HepG2 (cell line): Measurements from ENCODE around the gene CARD8. TPM values are rescaled to one million over a fixed set of nuclear protein-coding genes. Genes with fewer than 3 reads are reported as not detected.
A peak's percentile ranks its signal among the peaks of the same experiment; 100 is the strongest.

Experiments used
- ATAC-seq: fragments of 200-7000 bp; cut with Tn5 transposase; 3 replicates; pipeline ENCODE4 v1.9.1; 2020; ENCODE audit warnings: mild to moderate bottlenecking, moderate library complexity
- BruUV-seq: library from RNA; stranded (reverse); fragments of 400-500 nt; replicated peaks from 2 replicates; lab custom pipeline; 2021; lab: Mats Ljungman, UMichigan
- CTCF ChIA-PET: fragments of 300-600 bp; formaldehyde crosslinking; extraction: SDS; loops from one replicate; lab custom pipeline; 2021; ENCODE audit warnings: low total read pairs, inconsistent platforms, low intra/inter-chr PET ratio; lab: Yijun Ruan, JAX
- POLR2A ChIA-PET: fragments of 350-600 bp; sonication (Branson Sonifier 250); formaldehyde crosslinking; loops from one replicate; lab custom pipeline; 2020; ENCODE audit warnings: antibody characterized with exemption, inconsistent platforms; lab: Yijun Ruan, JAX
- DNase-seq: peaks from one replicate; pipeline ENCODE4 v3.0.0-alpha.2; 2015; ENCODE audit warnings: low spot score
- FAIRE-seq: peaks from 3 replicates; lab custom pipeline; 2011; peaks lifted over from hg19 to GRCh38; lab: Jason Lieb, UNC
- H2AFZ ChIP-seq: one replicate; pipeline ENCODE4 v1.6.1; 2011; ENCODE audit warnings: low read length, inconsistent platforms
- H3K27ac ChIP-seq: fragments of 300-600 bp; 3 replicates; pipeline ENCODE4 v1.8.0; 2011; ENCODE audit warnings: mixed run types, mild to moderate bottlenecking, mixed read lengths, low read length, inconsistent platforms; ENCODE audit not compliant: insufficient read depth; ENCODE audit errors: extremely low read length
- H3K27me3 ChIP-seq, 2 experiments: fragments of 200-600 bp in 1 of 2; 2 replicates in 1 of 2; 3 replicates in 1 of 2; pipeline versions ENCODE4 v1.6.0 to v1.8.0; 2011; ENCODE audit warnings: low read length in 2 of 2, mild to moderate bottlenecking in 2 of 2, moderate library complexity in 2 of 2, inconsistent platforms in 1 of 2; ENCODE audit not compliant: insufficient read depth in 2 of 2, control insufficient read depth in 1 of 2
- H3K36me3 ChIP-seq, 2 experiments: fragments of 200-600 bp in 1 of 2; replicated peaks in 1 of 2; 2 replicates in 1 of 2; 3 replicates in 1 of 2; pipeline versions ENCODE4 v1.5.1 to v1.8.0; 2011; ENCODE audit warnings: low read length in 2 of 2, inconsistent platforms in 1 of 2; ENCODE audit not compliant: insufficient read depth in 2 of 2, control insufficient read depth in 1 of 2
- H3K4me1 ChIP-seq: 2 replicates; pipeline ENCODE4 v1.5.1; 2012; ENCODE audit warnings: low read length, inconsistent platforms; ENCODE audit not compliant: insufficient read depth
- H3K4me2 ChIP-seq: 2 replicates; pipeline ENCODE4 v1.6.0; 2011; ENCODE audit warnings: low read depth, low read length, inconsistent platforms
- H3K4me3 ChIP-seq, 3 experiments: fragments of 200-600 bp in 1 of 3; sonication (generic), shearing (Covaris generic) in 1 of 3; replicated peaks in 1 of 3; 2 replicates each; pipeline ENCODE4 v1.5.1; 2011 to 2016; ENCODE audit warnings: low read length in 3 of 3, inconsistent platforms in 2 of 3, low read depth in 2 of 3, mild to moderate bottlenecking in 2 of 3, control low read depth in 1 of 3, mixed read lengths in 1 of 3; ENCODE audit not compliant: insufficient read depth in 1 of 3
- H3K79me2 ChIP-seq: one replicate; pipeline ENCODE4 v1.6.1; 2011; ENCODE audit warnings: low read length, inconsistent platforms; ENCODE audit not compliant: insufficient read depth
- H3K9ac ChIP-seq: 2 replicates; pipeline ENCODE4 v1.6.0; 2011; ENCODE audit warnings: mild to moderate bottlenecking, low read depth, low read length, inconsistent platforms; ENCODE audit not compliant: insufficient read depth
- H3K9me3 ChIP-seq: 2 replicates; pipeline ENCODE4 v1.5.1; 2012; ENCODE audit warnings: mild to moderate bottlenecking, low read length
- H4K20me1 ChIP-seq: 2 replicates; pipeline ENCODE4 v1.6.0; 2011; ENCODE audit warnings: inconsistent platforms, mild to moderate bottlenecking, low read length, moderate library complexity; ENCODE audit not compliant: insufficient read depth
- CEBPB ChIP-seq: IDR thresholded peaks from 2 replicates; pipeline ENCODE4 v1.6.1; 2011; ENCODE audit warnings: low read depth, low read length, improper control_type of control experiment, borderline replicate concordance
- DRAP1 ChIP-seq: IDR thresholded peaks from 2 replicates; pipeline ENCODE4 v1.6.1; 2016; ENCODE audit warnings: missing genetic modification reagents, missing compliant biosample characterization
- STAG1 ChIP-seq: sonication (generic); formaldehyde crosslinking; IDR thresholded peaks from 2 replicates; pipeline ENCODE4 v1.4.0; 2020; ENCODE audit warnings: missing genetic modification reagents
- ZBTB37 ChIP-seq: sonication (generic); formaldehyde crosslinking; IDR thresholded peaks from 2 replicates; pipeline ENCODE4 v1.4.0; 2020; ENCODE audit warnings: mild to moderate bottlenecking, missing genetic modification reagents
- ZNF10 ChIP-seq: sonication (generic); formaldehyde crosslinking; IDR thresholded peaks from 2 replicates; pipeline ENCODE4 v1.4.0; 2020; ENCODE audit warnings: mild to moderate bottlenecking, low read depth, missing genetic modification reagents, borderline replicate concordance
- ZNF782 ChIP-seq: sonication (generic); formaldehyde crosslinking; IDR thresholded peaks from 2 replicates; pipeline ENCODE4 v1.4.0; 2020; ENCODE audit warnings: missing genetic modification reagents, mild to moderate bottlenecking, borderline replicate concordance
- WGBS: methylation state at CpG from one replicate; pipeline ENCODE4 v1.1.6; 2017; ENCODE audit warnings: low lambda C conversion rate; 5-methylcytosine and 5-hydroxymethylcytosine counted together
- in situ Hi-C: cut with HindIII; loops from 2 replicates; pipeline ENCODE4 v1.10.0; 2017; ENCODE audit warnings: low pct_unique_long_range_greater_than_20kb; ENCODE audit not compliant: extremely low pct_ligation_motif_present
- intact Hi-C: fragments of 100-400 bp; cut with micrococcal nuclease; formaldehyde crosslinking; loops from one replicate; pipeline ENCODE4 v1.10.0; 2022; ENCODE audit not compliant: unreplicated experiment
- polyA plus RNA-seq, 8 experiments: library from polyadenylated mRNA; depleted of rRNA in 3 of 8; stranded (reverse) in 7 of 8; unstranded in 1 of 8; fragments of >200 nt; fragmentation: Illumina TruSeq in 4 of 8; extraction: Trizol in 4 of 8; gene quantifications; 2 replicates each; pipeline versions ENCODE4 v1.2.1 to v1.2.3, GENCODE V29; 2011 to 2016; ENCODE audit warnings: low read depth in 4 of 8, missing spikeins in 1 of 8, mixed read lengths in 1 of 8; ENCODE audit not compliant: insufficient read depth in 1 of 8
- total RNA-seq, 5 experiments: library from RNA; depleted of rRNA; stranded (reverse); fragments of >200 nt; fragmentation: Illumina TruSeq; extraction: Trizol; gene quantifications; 2 replicates each; pipeline ENCODE4 v1.2.3, GENCODE V29; 2016; ENCODE audit warnings: low read depth in 1 of 5
- TF ChIP-seq, protein P1 (sequence below): IDR thresholded peaks from 2 replicates; pipeline ENCODE4 v1.6.1; 2016; ENCODE audit warnings: low read depth, missing genetic modification reagents, missing compliant biosample characterization
- TF ChIP-seq, protein P2 (sequence below): sonication (generic); formaldehyde crosslinking; IDR thresholded peaks from 2 replicates; pipeline ENCODE4; 2020; ENCODE audit warnings: missing genetic modification reagents, mild to moderate bottlenecking, borderline replicate concordance

The CARD8 gene
- total and polyA plus RNA-seq, 2 of the 13 experiments (the other 11 are each of a cell fraction or from before 2014, with no cell fraction given): 15.0 to 19.2 TPM

GRCh38 chr19:48290771-48291488 is 35.2 kb upstream of the CARD8 start:
- peak overlapping the region; percentile 58 for H2AFZ ChIP-seq
- no TSS peak for BruUV-seq
- peaks cover 20% of the 10 kb centered on the region for H3K4me1 ChIP-seq
- 13% methylated on average over 9 of the region's 45 CpGs for WGBS
- FAIRE-seq (peak; percentile 60), DNase-seq (no peak), ATAC-seq (peak; percentile 76)
- ChIA-PET POLR2A (interaction anchor here (0.6 kb wide), 2 partner anchors 15 to 19 kb away, joined by 3 read pairs; no protein-coding TSS in a partner anchor), CTCF (interaction anchor here (1.0 to 2.7 kb wide), 3 partner anchors 19 to 23 kb away, joined by 3 to 36 read pairs (median 10); no protein-coding TSS in a partner anchor)
- no peak overlapping the region for H3K27ac ChIP-seq
- H3K4me3 ChIP-seq: peak overlapping the region; percentile 42 to 76 (median 54)
- H3K36me3 ChIP-seq: peaks cover 0 to 6% of the 10 kb centered on the region in 2 experiments; a peak in 1 of 5 replicates
- intact Hi-C loops: loop anchor here (1.0 kb wide), 1 partner anchor 24 kb away; no protein-coding TSS in a partner anchor
- no peaks in the 10 kb centered on the region for H3K9me3 ChIP-seq
- H4K20me1 ChIP-seq: no peaks in the 10 kb centered on the region
- 0 out of 2 replicates have a peak overlapping the region, but pooled peaks have one; percentile 2 for H3K9ac ChIP-seq
- no peaks in the 10 kb centered on the region for H3K79me2 ChIP-seq
- H3K4me2 ChIP-seq: peak overlapping the region; percentile 99
- in situ Hi-C loops: no loop called here
- no peaks in the 10 kb centered on the region for H3K27me3 ChIP-seq
- no peak for TF ChIP-seq ZBTB37
- TF ChIP-seq ZNF10 (CRISPR knock-in tag): no peak
- no peak for TF ChIP-seq CEBPB
- TF ChIP-seq ZNF782 (CRISPR knock-in tag): no peak
- TF ChIP-seq, protein P1, sequence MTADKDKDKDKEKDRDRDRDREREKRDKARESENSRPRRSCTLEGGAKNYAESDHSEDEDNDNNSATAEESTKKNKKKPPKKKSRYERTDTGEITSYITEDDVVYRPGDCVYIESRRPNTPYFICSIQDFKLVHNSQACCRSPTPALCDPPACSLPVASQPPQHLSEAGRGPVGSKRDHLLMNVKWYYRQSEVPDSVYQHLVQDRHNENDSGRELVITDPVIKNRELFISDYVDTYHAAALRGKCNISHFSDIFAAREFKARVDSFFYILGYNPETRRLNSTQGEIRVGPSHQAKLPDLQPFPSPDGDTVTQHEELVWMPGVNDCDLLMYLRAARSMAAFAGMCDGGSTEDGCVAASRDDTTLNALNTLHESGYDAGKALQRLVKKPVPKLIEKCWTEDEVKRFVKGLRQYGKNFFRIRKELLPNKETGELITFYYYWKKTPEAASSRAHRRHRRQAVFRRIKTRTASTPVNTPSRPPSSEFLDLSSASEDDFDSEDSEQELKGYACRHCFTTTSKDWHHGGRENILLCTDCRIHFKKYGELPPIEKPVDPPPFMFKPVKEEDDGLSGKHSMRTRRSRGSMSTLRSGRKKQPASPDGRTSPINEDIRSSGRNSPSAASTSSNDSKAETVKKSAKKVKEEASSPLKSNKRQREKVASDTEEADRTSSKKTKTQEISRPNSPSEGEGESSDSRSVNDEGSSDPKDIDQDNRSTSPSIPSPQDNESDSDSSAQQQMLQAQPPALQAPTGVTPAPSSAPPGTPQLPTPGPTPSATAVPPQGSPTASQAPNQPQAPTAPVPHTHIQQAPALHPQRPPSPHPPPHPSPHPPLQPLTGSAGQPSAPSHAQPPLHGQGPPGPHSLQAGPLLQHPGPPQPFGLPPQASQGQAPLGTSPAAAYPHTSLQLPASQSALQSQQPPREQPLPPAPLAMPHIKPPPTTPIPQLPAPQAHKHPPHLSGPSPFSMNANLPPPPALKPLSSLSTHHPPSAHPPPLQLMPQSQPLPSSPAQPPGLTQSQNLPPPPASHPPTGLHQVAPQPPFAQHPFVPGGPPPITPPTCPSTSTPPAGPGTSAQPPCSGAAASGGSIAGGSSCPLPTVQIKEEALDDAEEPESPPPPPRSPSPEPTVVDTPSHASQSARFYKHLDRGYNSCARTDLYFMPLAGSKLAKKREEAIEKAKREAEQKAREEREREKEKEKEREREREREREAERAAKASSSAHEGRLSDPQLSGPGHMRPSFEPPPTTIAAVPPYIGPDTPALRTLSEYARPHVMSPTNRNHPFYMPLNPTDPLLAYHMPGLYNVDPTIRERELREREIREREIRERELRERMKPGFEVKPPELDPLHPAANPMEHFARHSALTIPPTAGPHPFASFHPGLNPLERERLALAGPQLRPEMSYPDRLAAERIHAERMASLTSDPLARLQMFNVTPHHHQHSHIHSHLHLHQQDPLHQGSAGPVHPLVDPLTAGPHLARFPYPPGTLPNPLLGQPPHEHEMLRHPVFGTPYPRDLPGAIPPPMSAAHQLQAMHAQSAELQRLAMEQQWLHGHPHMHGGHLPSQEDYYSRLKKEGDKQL (CRISPR knock-in tag): no peak
- TF ChIP-seq, protein P2, sequence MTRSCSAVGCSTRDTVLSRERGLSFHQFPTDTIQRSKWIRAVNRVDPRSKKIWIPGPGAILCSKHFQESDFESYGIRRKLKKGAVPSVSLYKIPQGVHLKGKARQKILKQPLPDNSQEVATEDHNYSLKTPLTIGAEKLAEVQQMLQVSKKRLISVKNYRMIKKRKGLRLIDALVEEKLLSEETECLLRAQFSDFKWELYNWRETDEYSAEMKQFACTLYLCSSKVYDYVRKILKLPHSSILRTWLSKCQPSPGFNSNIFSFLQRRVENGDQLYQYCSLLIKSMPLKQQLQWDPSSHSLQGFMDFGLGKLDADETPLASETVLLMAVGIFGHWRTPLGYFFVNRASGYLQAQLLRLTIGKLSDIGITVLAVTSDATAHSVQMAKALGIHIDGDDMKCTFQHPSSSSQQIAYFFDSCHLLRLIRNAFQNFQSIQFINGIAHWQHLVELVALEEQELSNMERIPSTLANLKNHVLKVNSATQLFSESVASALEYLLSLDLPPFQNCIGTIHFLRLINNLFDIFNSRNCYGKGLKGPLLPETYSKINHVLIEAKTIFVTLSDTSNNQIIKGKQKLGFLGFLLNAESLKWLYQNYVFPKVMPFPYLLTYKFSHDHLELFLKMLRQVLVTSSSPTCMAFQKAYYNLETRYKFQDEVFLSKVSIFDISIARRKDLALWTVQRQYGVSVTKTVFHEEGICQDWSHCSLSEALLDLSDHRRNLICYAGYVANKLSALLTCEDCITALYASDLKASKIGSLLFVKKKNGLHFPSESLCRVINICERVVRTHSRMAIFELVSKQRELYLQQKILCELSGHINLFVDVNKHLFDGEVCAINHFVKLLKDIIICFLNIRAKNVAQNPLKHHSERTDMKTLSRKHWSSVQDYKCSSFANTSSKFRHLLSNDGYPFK (CRISPR knock-in tag): no peak; the same call in 1 of the 2 replicates
- peak; percentile 74 for TF ChIP-seq STAG1 (CRISPR knock-in tag)
- no peak for TF ChIP-seq DRAP1 (CRISPR knock-in tag)
